NCI-H2171 (cell line): Measurements from ENCODE around the gene NT5DC4.
A peak's percentile ranks its signal among the peaks of the same experiment; 100 is the strongest.

Source experiments
- DNase-seq: peaks from one replicate; lab custom pipeline; 2025; lab: John Stamatoyannopoulos, UW

NT5DC4 gene

GRCh38 chr2:112720785-112721184 lies at the start of gene NT5DC4:
Gene NT5DC4 (plus strand): TSS chr2:112721020. CDS start chr2:112721080, 60 bp downstream.
- DNase-seq: no peak

GRCh38 chr2:112671801-112672200 lies 49.0 kb upstream of the NT5DC4 start:
- no peak for DNase-seq

- no peak for DNase-seq
Observed at GRCh38 chr2:112673008-112673407, 47.8 kb upstream of the NT5DC4 start.

- no peak for DNase-seq
Observed at GRCh38 chr2:112674229-112674628, 46.6 kb upstream of the NT5DC4 start.

- no peak for DNase-seq
Observed at GRCh38 chr2:112679484-112679883, 41.3 kb upstream of the NT5DC4 start.

- DNase-seq: no peak
Observed at GRCh38 chr2:112680666-112681101, 40.1 kb upstream of the NT5DC4 start.

- no peak for DNase-seq
Observed at GRCh38 chr2:112682101-112682500, 38.7 kb upstream of the NT5DC4 start.

- no peak for DNase-seq
Observed at GRCh38 chr2:112683550-112684414, 37.0 kb upstream of the NT5DC4 start.

GRCh38 chr2:112684415-112684775 lies 36.4 kb upstream of the NT5DC4 start:
- DNase-seq: no peak

- no peak for DNase-seq
Observed at GRCh38 chr2:112685271-112685884, 35.4 kb upstream of the NT5DC4 start.

- DNase-seq: peak; percentile 31
Observed at GRCh38 chr2:112686348-112687217, 34.2 kb upstream of the NT5DC4 start.

GRCh38 chr2:112687522-112687921 lies 33.3 kb upstream of the NT5DC4 start:
- no peak for DNase-seq

GRCh38 chr2:112688086-112688880 lies 32.5 kb upstream of the NT5DC4 start:
- no peak for DNase-seq

- no peak for DNase-seq
Observed at GRCh38 chr2:112690853-112691401, 29.9 kb upstream of the NT5DC4 start.

GRCh38 chr2:112691881-112692281 lies 28.9 kb upstream of the NT5DC4 start:
- no peak for DNase-seq

- DNase-seq: peak; percentile 76
Observed at GRCh38 chr2:112692495-112692911, 28.3 kb upstream of the NT5DC4 start.

- no peak for DNase-seq
Observed at GRCh38 chr2:112692918-112693317, 27.9 kb upstream of the NT5DC4 start.

- DNase-seq: no peak
Observed at GRCh38 chr2:112693596-112693995, 27.2 kb upstream of the NT5DC4 start.

- DNase-seq: no peak
Observed at GRCh38 chr2:112694182-112694581, 26.6 kb upstream of the NT5DC4 start.

GRCh38 chr2:112698834-112699515 lies 21.8 kb upstream of the NT5DC4 start:
- no peak for DNase-seq
